ENCODE data around the gene PAPOLG.

PAPOLG gene

DNA sequence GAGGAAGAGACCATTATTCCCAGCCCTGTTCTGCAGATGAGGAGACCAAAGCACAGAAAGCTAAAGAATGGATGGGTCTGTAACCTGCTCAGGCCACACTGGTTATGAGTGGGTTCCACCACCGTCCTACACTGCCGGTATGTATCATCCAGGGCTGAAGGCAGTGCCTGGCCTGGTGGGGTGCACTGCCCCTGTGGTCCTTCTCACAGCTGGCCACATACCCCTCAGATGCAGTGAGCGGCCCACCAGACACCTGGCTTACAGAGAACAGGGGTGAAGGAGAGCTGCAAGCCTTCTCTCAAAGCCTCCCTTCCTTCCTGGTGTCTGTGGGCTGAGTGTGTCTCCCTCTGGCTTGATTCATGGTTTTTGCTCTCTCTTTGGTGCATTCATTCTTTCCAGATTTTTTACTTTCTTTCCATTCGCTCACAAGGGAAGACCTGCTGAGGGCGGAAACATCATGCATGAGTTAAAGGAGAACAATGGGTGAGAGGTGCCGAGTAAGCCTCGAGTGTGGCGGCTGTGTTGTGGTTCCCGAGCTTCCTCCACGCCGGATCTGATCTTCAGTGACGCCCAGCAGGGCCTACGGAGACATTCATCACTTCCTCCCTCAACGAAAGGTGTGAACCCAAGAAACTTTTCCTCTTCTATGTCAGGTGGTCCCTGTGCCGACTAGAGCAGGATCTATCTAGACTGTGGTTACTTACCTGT, 63.2 kb downstream of the PAPOLG start:
- TF ChIP-seq, protein P1, sequence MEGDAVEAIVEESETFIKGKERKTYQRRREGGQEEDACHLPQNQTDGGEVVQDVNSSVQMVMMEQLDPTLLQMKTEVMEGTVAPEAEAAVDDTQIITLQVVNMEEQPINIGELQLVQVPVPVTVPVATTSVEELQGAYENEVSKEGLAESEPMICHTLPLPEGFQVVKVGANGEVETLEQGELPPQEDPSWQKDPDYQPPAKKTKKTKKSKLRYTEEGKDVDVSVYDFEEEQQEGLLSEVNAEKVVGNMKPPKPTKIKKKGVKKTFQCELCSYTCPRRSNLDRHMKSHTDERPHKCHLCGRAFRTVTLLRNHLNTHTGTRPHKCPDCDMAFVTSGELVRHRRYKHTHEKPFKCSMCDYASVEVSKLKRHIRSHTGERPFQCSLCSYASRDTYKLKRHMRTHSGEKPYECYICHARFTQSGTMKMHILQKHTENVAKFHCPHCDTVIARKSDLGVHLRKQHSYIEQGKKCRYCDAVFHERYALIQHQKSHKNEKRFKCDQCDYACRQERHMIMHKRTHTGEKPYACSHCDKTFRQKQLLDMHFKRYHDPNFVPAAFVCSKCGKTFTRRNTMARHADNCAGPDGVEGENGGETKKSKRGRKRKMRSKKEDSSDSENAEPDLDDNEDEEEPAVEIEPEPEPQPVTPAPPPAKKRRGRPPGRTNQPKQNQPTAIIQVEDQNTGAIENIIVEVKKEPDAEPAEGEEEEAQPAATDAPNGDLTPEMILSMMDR (IDR thresholded peaks at IDR 0.05; ENCODE audit: low read depth, low read length): no peak
- no peaks in the 10 kb centered on the region for H3K27me3 ChIP-seq
- no peak for DNase-seq
- H3K4me3 ChIP-seq (ENCODE audit: low read depth, low read length): no peak overlapping the region
- no peaks in the 10 kb centered on the region for H3K4me1 ChIP-seq
- no peaks in the 10 kb centered on the region for H3K9me3 ChIP-seq
- no peaks in the 10 kb centered on the region for H3K36me3 ChIP-seq

DNA sequence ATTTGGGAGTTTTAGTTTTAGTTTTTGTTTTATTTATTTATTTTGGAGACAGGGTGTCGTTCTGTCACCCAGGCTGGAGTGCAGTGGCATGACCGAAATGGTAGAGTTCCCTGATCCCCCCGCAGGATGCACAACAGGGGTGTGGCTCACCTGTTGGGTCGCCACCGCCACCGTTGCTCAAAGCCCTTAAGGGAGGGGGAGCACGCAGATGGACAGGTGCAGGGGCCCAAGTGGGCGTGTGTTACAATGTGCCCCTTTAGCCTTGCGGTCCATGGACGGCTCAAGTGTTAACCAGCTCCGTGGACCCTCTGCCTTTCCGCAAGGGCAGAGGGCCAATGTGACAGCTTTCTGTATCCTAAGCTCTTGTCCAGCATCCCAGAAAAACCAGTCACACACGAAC, 63.9 kb downstream of the PAPOLG start:
- TF ChIP-seq, protein P1 (IDR thresholded peaks at IDR 0.05; ENCODE audit: low read depth, low read length): no peak
- DNase-seq: no peak
- no peaks in the 10 kb centered on the region for H3K9me3 ChIP-seq
- H3K36me3 ChIP-seq: no peaks in the 10 kb centered on the region
- no peaks in the 10 kb centered on the region for H3K4me1 ChIP-seq
- H3K4me3 ChIP-seq (ENCODE audit: low read depth, low read length): no peak overlapping the region
- H3K27me3 ChIP-seq: no peaks in the 10 kb centered on the region

DNA sequence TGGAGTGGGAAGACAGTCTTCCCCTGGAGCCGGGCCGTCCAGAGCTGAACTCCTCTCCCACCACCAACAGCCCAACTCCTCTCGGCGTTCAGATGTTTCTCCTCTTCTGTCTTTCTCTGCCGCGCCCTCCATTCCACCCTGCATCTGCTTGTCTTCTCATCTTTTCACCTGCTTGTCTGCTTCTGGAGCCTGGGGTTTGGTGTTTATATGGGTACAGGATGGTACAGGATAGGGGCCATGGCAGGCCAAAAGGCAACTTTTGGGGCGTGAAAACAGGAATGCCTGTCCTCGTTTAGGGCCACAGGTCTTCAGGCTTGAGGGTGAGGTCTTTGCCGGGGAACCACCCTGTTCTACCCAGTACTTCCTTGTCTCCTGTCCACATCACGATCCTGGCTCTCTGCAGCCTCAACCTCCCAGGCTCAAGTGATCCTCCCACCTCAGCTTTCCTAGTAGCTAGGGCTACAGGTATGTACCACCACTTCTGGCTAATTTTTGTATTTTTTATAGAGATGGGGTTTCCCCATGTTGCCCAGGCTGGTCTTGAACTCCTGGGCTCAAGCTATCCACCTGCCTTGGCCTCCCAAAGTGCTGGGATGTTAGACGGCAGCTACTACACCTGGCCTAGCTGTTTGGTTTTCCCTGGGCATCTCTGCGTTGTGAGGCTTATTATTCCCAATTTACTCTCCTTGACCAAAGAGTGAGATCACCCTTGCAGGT, 64.5 kb downstream of the PAPOLG start:
- no peak for DNase-seq
- Histone ChIP-seq H3K36me3 (no peaks in the 10 kb centered on the region), H3K27me3 (no peaks in the 10 kb centered on the region), H3K4me3 (ENCODE audit: low read depth, low read length) (no peak overlapping the region), H3K9me3 (no peaks in the 10 kb centered on the region), H3K4me1 (no peaks in the 10 kb centered on the region)
- TF ChIP-seq, protein P1 (IDR thresholded peaks at IDR 0.05; ENCODE audit: low read depth, low read length): no peak

DNA sequence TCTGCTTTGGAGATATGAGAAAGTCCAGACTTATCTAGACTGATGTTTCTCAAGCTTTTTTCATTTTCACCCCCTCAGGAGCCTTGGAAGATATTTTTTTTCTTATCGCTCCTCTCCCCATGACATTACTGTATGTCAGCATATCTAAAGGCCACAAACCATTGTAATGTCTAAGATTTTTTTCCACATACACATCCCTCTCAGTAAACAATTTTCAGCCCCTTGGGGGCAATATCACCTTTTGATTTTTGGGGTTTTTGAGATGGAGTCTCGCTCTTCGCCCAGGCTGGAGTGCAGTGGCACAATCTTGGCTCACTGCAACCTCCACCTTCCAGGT, 65.0 kb downstream of the PAPOLG start:
- H3K4me1 ChIP-seq: no peaks in the 10 kb centered on the region
- TF ChIP-seq, protein P1 (IDR thresholded peaks at IDR 0.05; ENCODE audit: low read depth, low read length): no peak
- DNase-seq: no peak
- no peaks in the 10 kb centered on the region for H3K27me3 ChIP-seq
- no peaks in the 10 kb centered on the region for H3K9me3 ChIP-seq
- no peaks in the 10 kb centered on the region for H3K36me3 ChIP-seq
- no peak overlapping the region for H3K4me3 ChIP-seq (ENCODE audit: low read depth, low read length)

DNA sequence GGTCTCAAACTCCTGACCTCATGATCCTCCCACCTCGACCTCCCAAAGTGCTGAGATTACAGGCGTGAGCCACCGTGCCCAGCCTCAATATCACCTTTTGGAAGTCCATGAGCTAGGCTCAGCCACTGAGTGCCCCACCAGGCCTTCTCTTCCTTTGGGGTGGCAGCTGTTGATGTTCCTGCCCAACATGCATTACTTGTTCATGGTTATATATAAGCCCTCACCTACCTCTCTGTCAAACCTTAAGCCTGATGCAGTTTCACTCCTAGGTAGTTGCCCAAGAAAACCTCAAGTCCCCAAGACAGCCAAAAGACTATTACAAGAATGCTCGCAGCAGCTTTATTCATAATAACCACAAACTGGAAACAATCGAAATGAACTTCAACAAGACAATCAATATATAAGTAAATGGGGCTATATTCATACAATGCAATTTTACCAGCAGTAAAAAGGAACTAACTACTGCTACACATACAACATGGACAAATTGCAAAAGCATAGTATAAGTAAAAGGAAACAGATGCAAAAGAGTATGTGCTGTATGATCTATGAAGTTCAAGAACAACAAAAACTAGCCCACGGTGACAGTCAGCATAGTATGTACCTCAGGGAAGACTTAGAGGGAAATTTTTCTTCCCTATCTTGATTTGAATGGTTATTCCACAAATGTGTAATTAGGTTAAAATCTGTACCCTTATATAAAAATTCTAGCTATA, 65.7 kb downstream of the PAPOLG start:
- no peaks in the 10 kb centered on the region for H3K27me3 ChIP-seq
- H3K36me3 ChIP-seq: no peaks in the 10 kb centered on the region
- TF ChIP-seq, protein P1 (IDR thresholded peaks at IDR 0.05; ENCODE audit: low read depth, low read length): no peak
- no peaks in the 10 kb centered on the region for H3K9me3 ChIP-seq
- H3K4me3 ChIP-seq (ENCODE audit: low read depth, low read length): no peak overlapping the region
- no peaks in the 10 kb centered on the region for H3K4me1 ChIP-seq
- no peak for DNase-seq

DNA sequence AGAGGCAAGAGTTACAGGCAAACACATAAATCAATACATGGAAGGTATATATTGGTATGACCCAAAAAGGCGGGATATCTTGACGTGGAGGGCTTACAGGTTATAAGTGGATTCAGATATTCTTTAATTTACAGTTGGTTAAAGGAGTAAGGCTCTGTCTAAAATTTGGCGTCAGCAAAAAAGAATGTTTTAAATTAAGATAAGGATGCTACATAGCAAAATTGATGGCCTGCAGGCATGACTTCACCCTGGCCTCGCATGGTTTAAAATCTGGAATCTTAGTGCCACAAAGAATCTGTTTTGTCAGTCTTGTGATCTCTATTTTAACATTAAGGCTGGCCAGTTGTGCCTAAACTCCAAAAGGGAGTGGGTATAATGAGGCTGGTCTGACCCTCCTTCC, 66.9 kb downstream of the PAPOLG start:
- Histone ChIP-seq H3K4me3 (ENCODE audit: low read depth, low read length) (no peak overlapping the region), H3K36me3 (no peaks in the 10 kb centered on the region), H3K9me3 (no peaks in the 10 kb centered on the region), H3K4me1 (no peaks in the 10 kb centered on the region), H3K27me3 (no peaks in the 10 kb centered on the region)
- TF ChIP-seq, protein P1 (IDR thresholded peaks at IDR 0.05; ENCODE audit: low read depth, low read length): no peak
- DNase-seq: no peak
